Measurements from ENCODE around the gene SLC27A1.

Gene SLC27A1

GRCh38 chr19:17448131-17448967 is 22.0 kb upstream of the SLC27A1 start, which contains the start of gene TMEM221:
Gene TMEM221, minus strand, starts transcription at chr19:17448668. Its CDS starts 206 bp downstream, at chr19:17448462.
- TF ChIP-seq CTCF (IDR thresholded peaks at IDR 0.05; ENCODE audit: extremely low read depth, missing control alignments): peak; percentile 52
- DNase-seq (ENCODE audit: low spot score): peak; percentile 84

- TF ChIP-seq CTCF (IDR thresholded peaks at IDR 0.05; ENCODE audit: extremely low read depth, missing control alignments): no peak
- DNase-seq (ENCODE audit: low spot score): peak; percentile 51
These were observed 19.9 kb upstream of the SLC27A1 start for GRCh38 chr19:17450264-17451075.

GRCh38 chr19:17451820-17452219 is 18.5 kb upstream of the SLC27A1 start:
- DNase-seq (ENCODE audit: low spot score): no peak
- TF ChIP-seq CTCF (IDR thresholded peaks at IDR 0.05; ENCODE audit: extremely low read depth, missing control alignments): no peak

GRCh38 chr19:17454576-17455071 is 15.7 kb upstream of the SLC27A1 start:
- no peak for TF ChIP-seq CTCF (IDR thresholded peaks at IDR 0.05; ENCODE audit: extremely low read depth, missing control alignments)
- DNase-seq (ENCODE audit: low spot score): peak; percentile 28

- no peak for DNase-seq (ENCODE audit: low spot score)
- no peak for TF ChIP-seq CTCF (IDR thresholded peaks at IDR 0.05; ENCODE audit: extremely low read depth, missing control alignments)
These were observed 14.8 kb upstream of the SLC27A1 start for GRCh38 chr19:17455308-17456123.

GRCh38 chr19:17456127-17456526 is 14.2 kb upstream of the SLC27A1 start:
- no peak for DNase-seq (ENCODE audit: low spot score)
- no peak for TF ChIP-seq CTCF (IDR thresholded peaks at IDR 0.05; ENCODE audit: extremely low read depth, missing control alignments)
